ENCODE results near the gene SLC25A47.
"Not testable (repeated sequence)": the region's sequence is repeated elsewhere in the genome, so short reads cannot be mapped to it uniquely, and the experiment has no call there.

SLC25A47 gene

DNA sequence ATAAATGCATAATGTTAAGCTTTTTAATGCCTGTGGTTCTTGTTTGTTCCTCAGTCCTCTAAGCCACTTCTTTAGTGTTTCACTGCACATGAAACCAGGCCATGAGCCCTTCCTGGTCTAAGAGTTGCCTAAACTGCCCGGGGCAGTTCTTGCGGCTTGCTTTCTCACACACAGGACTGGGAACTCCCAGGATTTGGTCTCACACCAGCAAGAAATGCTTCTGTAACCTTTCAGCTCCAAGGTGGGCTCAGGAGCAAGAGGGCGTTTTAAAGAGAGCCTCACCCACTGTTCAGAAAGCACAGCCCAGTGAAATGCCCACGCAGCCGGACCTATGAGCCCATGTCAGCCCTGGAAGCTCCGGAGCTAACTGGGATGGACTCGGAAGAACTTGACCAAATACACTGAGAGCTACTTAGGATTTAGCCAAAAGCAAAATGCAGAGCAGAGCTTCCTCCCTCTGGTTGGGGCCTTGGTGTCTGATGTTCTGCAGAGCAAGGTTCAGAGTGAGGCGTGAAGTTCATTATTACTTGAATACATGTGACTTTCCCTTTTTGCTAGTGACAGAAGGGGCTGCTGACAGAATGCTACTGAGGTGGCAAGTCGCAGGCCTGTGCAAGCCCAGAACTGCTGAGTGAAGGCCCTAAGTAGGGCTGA lies 40.2 kb upstream of the SLC25A47 start:
- Histone ChIP-seq H3K27ac (replicated peaks; ENCODE audit: low read length) (no peak overlapping the region), H4K8ac (ENCODE audit: low read depth, low read length) (no peak overlapping the region), H3K18ac (ENCODE audit: low read length) (no peak overlapping the region), H2BK120ac (ENCODE audit: low read depth, low read length) (no peak overlapping the region), H2AK5ac (ENCODE audit: low read depth, low read length) (no peak overlapping the region), H2BK5ac (ENCODE audit: low read length) (no peak overlapping the region), H3K4me1 (ENCODE audit: control insufficient read depth in 2 of 2, insufficient read depth in 1 of 2, low read depth in 1 of 2, low read length in 2 of 2) (peaks cover 0 to 6% of the 10 kb centered on the region in 2 donors), H2BK15ac (ENCODE audit: low read length) (no peak overlapping the region), H3K4me2 (ENCODE audit: insufficient read depth, low read length, poor library complexity, severe bottlenecking) (no peak overlapping the region), H3K4ac (ENCODE audit: low read length) (no peak overlapping the region), H3K27me3 (ENCODE audit: control insufficient read depth in 3 of 3, insufficient read depth in 3 of 3, low read depth in 1 of 3, low read length in 3 of 3) (no peaks in the 10 kb centered on the region), H3K23ac (ENCODE audit: low read depth, low read length, poor library complexity) (peak overlapping the region; percentile 10), H3K9me3 (replicated peaks in 1 of 2; ENCODE audit: control insufficient read depth in 2 of 2, insufficient read depth in 1 of 2, low read depth in 1 of 2, low read length in 2 of 2) (no peaks in the 10 kb centered on the region), H3K9ac (ENCODE audit: low read depth, low read length, poor library complexity) (no peak overlapping the region), H3K79me1 (ENCODE audit: low read depth, low read length) (peaks cover 7% of the 10 kb centered on the region), H3K14ac (ENCODE audit: low read length) (no peak overlapping the region), H2BK12ac (ENCODE audit: low read length) (no peak overlapping the region), H3K4me3 (ENCODE audit: low read length in 2 of 2) (no peak overlapping the region), H2AFZ (ENCODE audit: low read length) (no peak overlapping the region), H3K36me3 (replicated peaks in 1 of 2; ENCODE audit: control insufficient read depth in 2 of 2, insufficient read depth in 2 of 2, low read length in 2 of 2) (peaks cover 12 to 50% of the 10 kb centered on the region in 2 donors), H4K91ac (ENCODE audit: low read depth, low read length, poor library complexity) (no peak overlapping the region)
- WGBS, 2 donors (ENCODE audit: extremely low coverage in 2 of 2, insufficient read length in 2 of 2, insufficient replicate concordance in 1 of 2) = no CpG with 5 or more reads among the region's 9 CpGs
- DNase-seq (ENCODE audit: low spot score) = no peak

- not testable (repeated sequence) for H3K79me1 ChIP-seq (ENCODE audit: low read depth, low read length); H3K4ac ChIP-seq (ENCODE audit: low read length); H2AK5ac ChIP-seq (ENCODE audit: low read depth, low read length); H2BK120ac ChIP-seq (ENCODE audit: low read depth, low read length); H3K14ac ChIP-seq (ENCODE audit: low read length); H2BK12ac ChIP-seq (ENCODE audit: low read length); H3K27ac ChIP-seq (replicated peaks; ENCODE audit: low read length); H3K4me3 ChIP-seq (ENCODE audit: low read length in 2 of 2); H3K9ac ChIP-seq (ENCODE audit: low read depth, low read length, poor library complexity); H4K8ac ChIP-seq (ENCODE audit: low read depth, low read length); H4K91ac ChIP-seq (ENCODE audit: low read depth, low read length, poor library complexity); H2AFZ ChIP-seq (ENCODE audit: low read length); H2BK15ac ChIP-seq (ENCODE audit: low read length); DNase-seq (ENCODE audit: low spot score); H3K4me2 ChIP-seq (ENCODE audit: insufficient read depth, low read length, poor library complexity, severe bottlenecking); H3K27me3 ChIP-seq (ENCODE audit: control insufficient read depth in 3 of 3, insufficient read depth in 3 of 3, low read depth in 1 of 3, low read length in 3 of 3); H3K23ac ChIP-seq (ENCODE audit: low read depth, low read length, poor library complexity); H3K18ac ChIP-seq (ENCODE audit: low read length); H3K4me1 ChIP-seq (ENCODE audit: control insufficient read depth in 2 of 2, insufficient read depth in 1 of 2, low read depth in 1 of 2, low read length in 2 of 2); H3K9me3 ChIP-seq (replicated peaks in 1 of 2; ENCODE audit: control insufficient read depth in 2 of 2, insufficient read depth in 1 of 2, low read depth in 1 of 2, low read length in 2 of 2); H2BK5ac ChIP-seq (ENCODE audit: low read length)
- peaks cover 12 to 44% of the 10 kb centered on the region in 2 donors for H3K36me3 ChIP-seq (replicated peaks in 1 of 2; ENCODE audit: control insufficient read depth in 2 of 2, insufficient read depth in 2 of 2, low read length in 2 of 2)
- WGBS, 2 donors (ENCODE audit: extremely low coverage in 2 of 2, insufficient read length in 2 of 2, insufficient replicate concordance in 1 of 2) = no CpG with 5 or more reads among the region's 9 CpGs
Measured at GRCh38 chr14:100283436-100283835, 39.7 kb upstream of the SLC25A47 start.

GRCh38 chr14:100283984-100284881 lies 38.9 kb upstream of the SLC25A47 start:
- Histone ChIP-seq H3K23ac (ENCODE audit: low read depth, low read length, poor library complexity) (no peak overlapping the region), H3K27me3 (ENCODE audit: control insufficient read depth in 3 of 3, insufficient read depth in 3 of 3, low read depth in 1 of 3, low read length in 3 of 3) (no peaks in the 10 kb centered on the region), H4K91ac (ENCODE audit: low read depth, low read length, poor library complexity) (no peak overlapping the region), H3K18ac (ENCODE audit: low read length) (no peak overlapping the region), H4K8ac (ENCODE audit: low read depth, low read length) (no peak overlapping the region), H3K4me1 (ENCODE audit: control insufficient read depth in 2 of 2, insufficient read depth in 1 of 2, low read depth in 1 of 2, low read length in 2 of 2) (peaks cover 0 to 6% of the 10 kb centered on the region in 2 donors), H3K4ac (ENCODE audit: low read length) (no peak overlapping the region), H3K4me2 (ENCODE audit: insufficient read depth, low read length, poor library complexity, severe bottlenecking) (no peak overlapping the region), H3K4me3 (ENCODE audit: low read length in 2 of 2) (no peak overlapping the region), H2BK12ac (ENCODE audit: low read length) (no peak overlapping the region), H3K36me3 (replicated peaks in 1 of 2; ENCODE audit: control insufficient read depth in 2 of 2, insufficient read depth in 2 of 2, low read length in 2 of 2) (peaks cover 12 to 45% of the 10 kb centered on the region in 2 donors), H2AFZ (ENCODE audit: low read length) (no peak overlapping the region), H2BK120ac (ENCODE audit: low read depth, low read length) (no peak overlapping the region), H2BK5ac (ENCODE audit: low read length) (no peak overlapping the region), H3K9me3 (replicated peaks in 1 of 2; ENCODE audit: control insufficient read depth in 2 of 2, insufficient read depth in 1 of 2, low read depth in 1 of 2, low read length in 2 of 2) (no peaks in the 10 kb centered on the region), H3K14ac (ENCODE audit: low read length) (no peak overlapping the region), H3K9ac (ENCODE audit: low read depth, low read length, poor library complexity) (no peak overlapping the region), H3K27ac (replicated peaks; ENCODE audit: low read length) (no peak overlapping the region), H2AK5ac (ENCODE audit: low read depth, low read length) (peak overlapping the region; percentile 30), H2BK15ac (ENCODE audit: low read length) (no peak overlapping the region), H3K79me1 (ENCODE audit: low read depth, low read length) (peaks cover 7% of the 10 kb centered on the region)
- no peak for DNase-seq (ENCODE audit: low spot score)
- no CpG with 5 or more reads among the region's 26 CpGs for WGBS, 2 donors (ENCODE audit: extremely low coverage in 2 of 2, insufficient read length in 2 of 2, insufficient replicate concordance in 1 of 2)

Data from neuronal stem cell (in vitro differentiated cells).